ENCODE measurements around the gene QPCTL.

QPCTL gene

DNA sequence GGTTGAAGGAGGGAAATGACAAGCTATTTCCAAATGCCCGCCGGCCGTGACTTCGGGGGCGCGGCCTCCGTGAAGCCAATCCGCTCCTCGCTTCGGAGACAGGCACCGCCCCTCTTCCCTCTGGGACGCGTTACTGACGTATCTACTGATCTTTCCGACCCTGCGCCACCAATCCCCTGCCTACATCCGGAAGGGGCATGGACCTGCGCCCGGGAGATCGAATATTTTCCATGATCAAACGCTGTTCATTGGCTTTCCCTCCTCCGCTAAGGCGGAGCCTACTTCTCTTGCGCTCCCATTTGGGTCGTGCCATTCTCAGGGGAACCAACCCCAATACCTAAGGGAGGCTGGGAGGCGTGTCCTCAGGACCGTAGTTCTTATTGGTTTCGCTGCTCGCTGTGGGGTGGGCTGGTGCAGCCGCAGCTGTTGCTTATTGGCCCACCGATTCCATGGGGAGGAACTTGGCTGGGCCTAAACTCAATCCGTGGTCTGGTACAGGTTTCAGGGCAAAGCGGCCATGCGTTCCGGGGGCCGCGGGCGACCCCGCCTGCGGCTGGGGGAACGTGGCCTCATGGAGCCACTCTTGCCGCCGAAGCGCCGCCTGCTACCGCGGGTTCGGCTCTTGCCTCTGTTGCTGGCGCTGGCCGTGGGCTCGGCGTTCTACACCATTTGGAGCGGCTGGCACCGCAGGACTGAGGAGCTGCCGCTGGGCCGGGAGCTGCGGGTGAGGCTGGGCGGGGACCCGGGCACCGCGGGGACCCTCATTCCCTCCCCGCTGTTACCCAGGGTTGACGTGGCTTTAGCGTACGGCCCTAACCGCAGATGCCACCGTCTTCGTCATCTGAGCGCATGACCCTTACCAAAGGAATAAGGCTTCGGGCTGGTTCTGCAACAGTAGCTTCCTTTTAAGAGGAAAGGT, at the start of gene QPCTL:
Gene QPCTL (plus strand): TSS at position 480 of the 919 bp plus-strand sequence. CDS start 38 bp downstream, at position 518.
- H3K4me3 ChIP-seq (ENCODE audit: low read depth, low read length), result peak within 1 kb of the TSS; percentile 85
- TF ChIP-seq, protein P1, sequence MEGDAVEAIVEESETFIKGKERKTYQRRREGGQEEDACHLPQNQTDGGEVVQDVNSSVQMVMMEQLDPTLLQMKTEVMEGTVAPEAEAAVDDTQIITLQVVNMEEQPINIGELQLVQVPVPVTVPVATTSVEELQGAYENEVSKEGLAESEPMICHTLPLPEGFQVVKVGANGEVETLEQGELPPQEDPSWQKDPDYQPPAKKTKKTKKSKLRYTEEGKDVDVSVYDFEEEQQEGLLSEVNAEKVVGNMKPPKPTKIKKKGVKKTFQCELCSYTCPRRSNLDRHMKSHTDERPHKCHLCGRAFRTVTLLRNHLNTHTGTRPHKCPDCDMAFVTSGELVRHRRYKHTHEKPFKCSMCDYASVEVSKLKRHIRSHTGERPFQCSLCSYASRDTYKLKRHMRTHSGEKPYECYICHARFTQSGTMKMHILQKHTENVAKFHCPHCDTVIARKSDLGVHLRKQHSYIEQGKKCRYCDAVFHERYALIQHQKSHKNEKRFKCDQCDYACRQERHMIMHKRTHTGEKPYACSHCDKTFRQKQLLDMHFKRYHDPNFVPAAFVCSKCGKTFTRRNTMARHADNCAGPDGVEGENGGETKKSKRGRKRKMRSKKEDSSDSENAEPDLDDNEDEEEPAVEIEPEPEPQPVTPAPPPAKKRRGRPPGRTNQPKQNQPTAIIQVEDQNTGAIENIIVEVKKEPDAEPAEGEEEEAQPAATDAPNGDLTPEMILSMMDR (IDR thresholded peaks at IDR 0.05; ENCODE audit: borderline replicate concordance, insufficient read depth, low read depth, low read length), result no peak

DNA sequence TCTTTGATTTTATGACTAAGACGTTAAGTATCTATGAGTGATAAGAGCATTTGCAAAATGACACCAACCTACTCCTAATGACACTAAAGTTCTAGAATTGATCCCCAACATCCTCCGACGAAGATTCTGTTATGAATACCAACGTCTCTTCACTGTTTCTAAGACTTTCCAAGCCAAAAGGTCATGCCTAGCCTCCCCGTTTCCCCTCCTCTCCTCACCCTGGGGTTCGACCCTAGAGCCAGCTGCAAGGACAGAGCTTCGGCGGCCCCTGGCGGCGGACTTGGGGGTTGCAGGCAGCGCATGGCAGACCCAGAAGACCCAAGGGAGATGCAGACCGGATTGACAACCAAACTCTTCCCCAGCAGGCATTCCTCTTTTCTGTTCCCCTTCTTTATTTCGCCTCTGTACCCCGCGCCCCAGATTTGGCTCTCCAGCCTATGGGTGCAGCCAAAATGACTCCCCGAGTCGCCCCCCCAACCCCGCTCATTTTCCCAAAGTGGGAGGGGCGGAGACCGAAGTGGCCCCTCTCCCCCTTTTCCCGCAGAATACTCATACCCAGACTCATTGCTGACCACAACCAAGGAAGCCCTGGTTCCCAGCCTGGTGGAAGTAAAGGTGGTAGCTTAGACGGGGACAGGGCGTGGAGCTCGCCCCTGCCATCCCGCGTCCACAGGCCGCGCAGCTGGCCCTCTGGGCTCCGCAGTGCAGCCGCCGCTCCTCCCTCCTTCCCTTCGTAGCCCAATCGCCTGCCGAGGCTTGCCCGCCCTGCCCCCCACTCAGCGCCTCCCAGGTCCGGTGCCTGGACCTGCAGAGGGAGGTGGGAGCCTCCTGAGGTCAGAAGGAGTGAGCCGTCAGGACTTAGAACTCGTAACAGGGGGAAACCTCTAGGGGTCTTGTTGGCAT, 49.2 kb upstream of the QPCTL start:
- peak overlapping the region; percentile 44 for H3K4me3 ChIP-seq (ENCODE audit: low read depth, low read length)
- TF ChIP-seq, protein P1 (IDR thresholded peaks at IDR 0.05; ENCODE audit: borderline replicate concordance, insufficient read depth, low read depth, low read length), result peak; percentile 99

DNA sequence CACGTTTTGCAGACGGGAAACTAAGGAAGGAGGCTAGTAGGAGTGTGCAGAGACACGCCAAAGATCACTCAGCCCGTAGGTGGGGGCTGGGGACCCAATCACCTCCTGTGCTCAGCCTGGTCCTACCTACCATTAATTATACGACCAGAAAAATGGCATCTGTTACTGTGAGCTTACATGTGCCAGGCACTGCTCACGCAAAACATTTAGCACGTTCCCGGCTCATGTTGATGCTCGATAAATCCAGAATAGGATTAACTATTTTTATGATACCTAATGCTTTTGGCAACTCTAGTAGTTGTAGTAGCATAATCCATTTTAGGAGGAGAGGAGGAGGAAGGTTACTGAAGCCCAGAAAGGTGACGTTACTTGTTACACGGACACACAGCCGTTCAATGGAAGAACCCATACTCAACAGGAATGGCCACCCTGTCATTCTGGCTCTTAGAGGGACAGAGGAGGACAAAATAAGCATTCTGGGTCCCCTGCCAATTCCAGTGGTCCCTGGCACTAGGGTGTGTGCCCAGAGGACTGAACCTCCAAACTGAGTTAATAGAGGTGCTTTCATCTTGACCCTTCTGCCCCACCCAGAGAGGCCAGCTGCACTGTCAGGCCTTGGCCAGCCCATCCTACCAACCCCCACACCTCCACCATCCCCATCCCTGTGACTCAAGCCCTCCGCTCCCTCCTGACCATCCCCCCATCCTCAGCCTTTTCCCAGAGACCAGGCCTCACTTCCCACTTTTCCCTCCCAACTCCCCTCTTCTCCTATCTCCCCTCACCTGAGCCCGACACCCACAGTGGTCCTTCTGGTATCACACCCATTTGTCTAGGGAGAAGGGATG, 48.3 kb upstream of the QPCTL start:
- TF ChIP-seq, protein P1 (IDR thresholded peaks at IDR 0.05; ENCODE audit: borderline replicate concordance, insufficient read depth, low read depth, low read length), result no peak
- peak overlapping the region; percentile 44 for H3K4me3 ChIP-seq (ENCODE audit: low read depth, low read length)

DNA sequence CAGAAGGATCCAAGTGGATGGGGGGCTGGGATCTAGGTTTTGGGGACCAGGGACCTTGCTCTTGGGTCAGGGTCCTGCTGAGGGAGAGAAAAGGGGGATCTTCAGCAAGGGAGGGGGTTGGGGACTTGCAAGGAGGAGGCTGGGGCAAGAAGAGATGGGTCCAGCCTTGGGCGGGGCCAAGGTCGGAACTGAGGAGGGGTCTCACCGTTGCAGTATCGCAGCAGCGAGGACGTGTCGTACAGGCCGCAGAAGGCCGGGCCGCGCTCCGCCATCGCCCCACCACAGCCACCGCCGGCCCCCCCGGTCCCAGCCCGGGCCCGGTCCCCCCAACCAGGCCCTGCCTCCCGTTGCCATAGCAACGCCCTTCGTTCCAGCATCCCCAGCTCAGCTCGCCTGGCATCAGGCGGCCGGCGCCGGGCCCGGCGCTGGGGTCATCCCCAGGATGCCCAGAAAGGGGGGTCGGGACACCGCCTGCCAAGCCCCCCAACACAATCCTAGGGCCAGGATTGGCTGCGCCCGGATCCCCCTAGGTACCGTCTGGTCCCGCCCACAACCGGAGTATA, 47.3 kb upstream of the QPCTL start:
- peak overlapping the region; percentile 54 for H3K4me3 ChIP-seq (ENCODE audit: low read depth, low read length)
- TF ChIP-seq, protein P1 (IDR thresholded peaks at IDR 0.05; ENCODE audit: borderline replicate concordance, insufficient read depth, low read depth, low read length), result no peak

DNA sequence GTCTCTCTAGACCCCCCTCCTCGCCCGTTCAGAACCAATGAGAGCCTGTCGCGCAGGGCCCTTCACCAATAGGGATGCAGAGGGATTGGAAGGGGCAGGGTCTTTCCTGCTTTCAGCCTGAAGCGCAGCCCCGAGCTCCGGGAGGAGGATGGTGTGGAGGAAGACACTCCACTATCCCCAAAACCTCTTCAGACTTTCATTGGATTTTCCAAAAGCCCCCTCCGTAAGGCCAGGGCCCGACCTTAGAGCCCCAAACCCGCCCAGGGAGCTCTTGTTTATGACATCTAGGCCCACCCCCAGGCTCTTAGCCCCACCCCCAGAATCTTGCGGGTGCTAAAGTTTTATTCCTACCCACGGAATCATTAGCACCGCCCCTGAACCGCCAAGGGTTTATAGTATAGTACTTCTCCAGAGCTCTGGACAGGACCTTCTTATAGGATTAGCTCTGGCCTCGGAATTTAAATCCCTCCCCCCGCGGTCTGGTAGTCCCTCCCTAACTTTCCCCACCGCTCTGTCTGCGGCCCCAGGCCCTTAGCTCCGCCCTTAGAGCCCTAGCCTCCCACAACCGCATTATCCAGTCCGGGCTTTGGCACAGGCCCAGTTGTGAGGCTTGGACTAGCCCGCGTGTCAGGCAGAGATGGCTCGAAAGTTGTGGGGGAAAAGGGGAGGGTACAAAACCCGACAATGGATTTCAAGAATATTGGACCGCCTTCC, 46.7 kb upstream of the QPCTL start:
- TF ChIP-seq, protein P1 (IDR thresholded peaks at IDR 0.05; ENCODE audit: borderline replicate concordance, insufficient read depth, low read depth, low read length), result no peak
- peak overlapping the region; percentile 54 for H3K4me3 ChIP-seq (ENCODE audit: low read depth, low read length)

DNA sequence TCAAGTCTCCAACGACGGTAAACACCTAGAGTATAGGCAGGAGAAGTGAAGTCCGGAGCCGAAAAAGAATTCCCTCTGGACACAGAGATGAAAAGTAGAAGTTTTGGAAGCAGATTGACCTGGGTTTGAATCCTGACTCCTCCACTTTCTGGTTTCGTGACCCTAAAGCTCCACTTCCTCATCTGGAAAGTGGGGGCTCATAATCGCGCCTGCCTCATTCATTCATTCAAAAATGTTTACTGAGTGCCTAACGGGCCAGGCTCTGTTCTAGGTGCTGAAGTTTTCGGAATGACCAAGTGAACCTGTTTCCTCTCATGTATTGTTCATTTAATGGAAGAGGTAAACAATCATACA, 46.1 kb upstream of the QPCTL start:
- TF ChIP-seq, protein P1 (IDR thresholded peaks at IDR 0.05; ENCODE audit: borderline replicate concordance, insufficient read depth, low read depth, low read length), result no peak
- H3K4me3 ChIP-seq (ENCODE audit: low read depth, low read length), result peak overlapping the region; percentile 3
